Fibroblast of skin of back (primary cell): ENCODE data around the gene TMEM138.

Source experiments
- DNase-seq: peaks from one replicate; pipeline ENCODE4 v3.0.0-alpha.2; 2013

The TMEM138 gene

DNA sequence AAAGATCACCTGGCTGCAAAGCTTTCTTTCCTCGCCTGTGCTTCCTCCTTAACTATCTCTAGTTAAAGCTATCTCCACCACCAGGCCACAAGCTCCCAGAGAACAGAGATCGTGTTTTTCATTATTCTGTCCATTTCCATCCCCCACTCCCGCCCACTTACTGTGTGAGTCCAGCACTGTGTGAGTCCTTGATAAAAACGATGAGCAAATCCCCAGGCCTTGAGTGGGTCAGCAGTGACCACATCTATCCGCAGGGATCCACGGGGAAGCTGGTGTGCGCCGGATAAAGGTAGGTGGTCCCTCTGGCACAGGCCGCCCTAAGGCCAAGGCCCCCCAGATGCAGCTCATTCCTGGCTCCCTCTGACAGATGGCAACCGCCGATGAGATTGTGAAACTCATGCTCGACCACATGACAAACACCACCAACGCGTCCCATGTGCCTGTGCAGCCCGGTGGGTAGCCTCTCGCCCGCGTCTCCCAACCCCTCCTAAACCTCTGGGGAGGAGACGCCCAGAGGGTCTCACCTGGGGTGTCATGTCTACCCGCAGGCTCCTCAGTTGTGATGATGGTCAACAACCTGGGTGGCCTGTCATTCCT is 19.9 kb upstream of the TMEM138 start:
- no peak for DNase-seq

DNA sequence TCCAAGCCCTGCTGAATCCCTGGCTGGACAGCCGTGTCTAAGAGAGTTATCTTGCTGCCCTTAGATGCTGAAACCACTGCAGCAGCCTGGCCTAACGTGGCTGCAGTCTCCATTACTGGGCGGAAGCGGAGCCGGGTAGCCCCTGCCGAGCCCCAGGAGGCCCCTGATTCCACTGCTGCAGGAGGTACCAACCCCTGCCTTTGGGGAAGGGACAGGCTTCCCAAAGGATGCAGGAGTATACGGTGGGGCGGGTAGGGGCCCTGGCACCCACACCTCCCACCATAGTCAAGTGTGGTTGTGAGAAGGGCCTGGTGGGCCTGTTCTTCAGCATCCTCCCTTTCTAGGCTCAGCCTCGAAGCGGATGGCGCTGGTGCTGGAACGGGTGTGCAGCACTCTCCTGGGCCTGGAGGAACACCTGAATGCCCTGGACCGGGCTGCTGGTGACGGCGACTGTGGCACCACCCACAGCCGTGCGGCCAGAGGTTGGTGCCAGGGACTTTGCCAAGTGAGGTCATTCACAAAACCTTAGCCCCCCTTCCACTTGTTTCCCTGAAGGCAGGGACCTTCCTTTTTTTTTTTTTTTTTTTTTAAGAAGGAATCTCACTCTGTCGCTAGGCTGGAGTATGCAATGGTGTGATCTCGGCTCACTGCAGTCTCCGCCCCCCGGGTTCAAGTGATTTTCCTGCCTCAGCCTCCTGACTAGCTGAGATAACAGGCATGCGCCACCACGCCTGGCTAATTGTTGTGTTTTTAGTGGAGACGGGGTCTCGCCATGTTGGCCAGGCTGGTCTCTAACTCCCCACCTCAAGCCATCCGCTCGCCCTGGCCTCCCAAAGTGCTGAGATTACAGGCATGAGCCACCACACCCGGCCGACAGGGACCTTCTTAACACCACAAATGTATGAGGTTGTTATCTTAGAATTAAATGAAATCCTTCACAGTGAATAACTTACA is 18.1 kb upstream of the TMEM138 start:
- DNase-seq, result no peak

DNA sequence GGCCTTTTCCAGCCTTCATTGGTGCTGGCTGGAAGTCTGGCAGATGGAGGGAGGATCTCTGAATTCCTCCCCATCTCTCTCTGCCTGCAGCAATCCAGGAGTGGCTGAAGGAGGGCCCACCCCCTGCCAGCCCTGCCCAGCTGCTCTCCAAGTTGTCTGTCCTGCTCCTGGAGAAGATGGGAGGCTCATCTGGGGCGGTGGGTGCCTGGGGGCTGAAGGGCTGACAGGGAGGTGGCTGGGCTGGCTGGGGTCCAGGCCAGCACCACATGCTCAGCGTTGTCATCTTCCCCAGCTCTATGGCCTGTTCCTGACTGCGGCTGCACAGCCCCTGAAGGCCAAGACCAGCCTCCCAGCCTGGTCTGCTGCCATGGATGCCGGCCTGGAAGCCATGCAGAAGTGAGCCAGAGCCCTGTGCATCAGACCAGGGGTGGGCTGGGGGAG is 17.0 kb upstream of the TMEM138 start:
- no peak for DNase-seq

DNA sequence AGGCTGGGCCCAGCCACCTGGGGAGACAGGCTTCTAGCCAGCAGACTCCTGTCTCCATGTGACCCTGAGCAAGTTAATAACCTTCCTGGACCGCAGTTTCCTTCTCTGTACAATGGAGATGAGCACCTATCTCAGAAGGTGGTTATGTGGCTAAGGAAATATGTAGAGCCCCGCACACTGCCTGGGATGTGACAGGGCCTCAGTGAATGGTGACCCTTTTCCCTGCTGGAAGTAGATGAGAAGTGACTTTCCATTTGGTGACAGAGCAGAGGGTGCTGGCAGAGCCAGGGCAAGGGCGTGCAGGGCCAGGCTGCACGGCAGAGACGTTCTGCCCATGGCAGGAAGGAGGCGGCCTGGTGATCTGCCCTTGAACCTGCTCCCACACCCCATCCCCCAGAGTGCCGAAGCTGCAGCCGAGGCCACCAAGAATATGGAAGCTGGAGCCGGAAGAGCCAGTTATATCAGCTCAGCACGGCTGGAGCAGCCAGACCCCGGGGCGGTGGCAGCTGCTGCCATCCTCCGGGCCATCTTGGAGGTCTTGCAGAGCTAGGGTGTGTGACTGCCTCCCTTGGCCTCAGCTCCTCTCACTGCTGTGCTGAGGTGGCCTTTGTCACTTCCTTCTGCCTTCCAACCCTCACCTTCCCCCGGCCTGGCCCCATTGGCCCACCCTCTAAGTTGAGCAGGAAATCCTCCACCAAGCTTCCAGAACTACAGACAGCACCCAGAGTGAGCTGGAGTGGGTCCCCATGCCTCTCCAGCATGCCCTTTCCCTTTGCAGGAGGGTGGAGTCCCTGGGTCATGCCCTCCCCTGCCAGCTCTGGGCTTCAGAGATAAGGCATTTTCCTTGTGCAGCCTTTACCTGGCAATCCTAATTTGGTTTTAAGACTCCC is 16.0 kb upstream of the TMEM138 start:
- no peak for DNase-seq

DNA sequence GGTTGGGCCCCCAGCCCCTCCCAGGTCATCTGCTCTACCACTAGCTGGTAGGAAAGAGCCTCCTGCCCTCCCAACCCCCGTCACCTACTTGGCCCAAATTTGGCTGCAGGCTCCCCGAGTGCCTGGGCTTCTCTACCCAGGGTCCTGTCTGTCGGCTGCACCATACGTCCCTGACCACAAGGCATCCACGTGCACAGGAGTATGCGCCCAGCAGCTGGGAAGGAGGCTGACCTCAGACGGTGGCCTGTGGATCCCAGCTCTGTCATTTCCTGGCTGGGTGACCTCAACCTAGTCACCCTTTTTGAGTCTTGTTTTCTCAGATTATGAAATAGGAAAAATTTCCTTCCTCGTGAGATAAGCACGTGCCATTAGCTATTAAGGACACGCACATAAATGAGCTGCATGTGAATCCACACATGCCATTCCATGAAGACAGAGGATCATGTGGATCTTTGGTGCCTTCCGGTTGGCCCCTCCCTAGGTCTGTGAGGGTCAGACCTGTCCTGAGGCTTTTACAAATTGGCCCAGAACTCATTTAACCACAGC is 14.2 kb upstream of the TMEM138 start:
- no peak for DNase-seq

DNA sequence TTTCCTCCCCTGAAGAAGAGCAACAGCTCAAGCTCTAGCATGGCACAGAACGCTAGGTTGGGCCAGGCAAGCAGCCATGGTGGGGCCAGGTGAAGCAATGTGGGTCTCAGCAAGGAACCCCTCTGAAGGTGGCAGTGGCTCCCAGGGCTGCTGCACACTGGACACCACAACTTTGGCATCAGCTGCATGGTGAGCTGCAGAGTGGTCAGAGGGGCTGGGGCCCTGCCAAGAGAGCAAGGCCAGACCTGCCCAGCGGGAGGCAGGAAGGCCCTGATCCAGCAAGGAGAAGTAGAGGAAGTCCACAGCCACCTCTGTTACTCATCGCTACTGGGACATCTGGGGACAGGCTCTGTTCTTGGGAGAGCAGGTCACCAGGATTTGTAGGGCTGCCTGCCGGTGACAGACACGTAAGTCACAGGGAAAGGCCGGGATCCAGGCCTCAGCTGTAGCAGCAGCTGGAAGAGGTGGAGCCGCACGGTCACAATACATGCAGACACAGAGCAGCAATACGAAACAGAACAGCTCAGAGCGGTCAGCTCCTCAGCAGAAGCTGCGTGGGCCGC is 12.9 kb upstream of the TMEM138 start:
- DNase-seq, result no peak

DNA sequence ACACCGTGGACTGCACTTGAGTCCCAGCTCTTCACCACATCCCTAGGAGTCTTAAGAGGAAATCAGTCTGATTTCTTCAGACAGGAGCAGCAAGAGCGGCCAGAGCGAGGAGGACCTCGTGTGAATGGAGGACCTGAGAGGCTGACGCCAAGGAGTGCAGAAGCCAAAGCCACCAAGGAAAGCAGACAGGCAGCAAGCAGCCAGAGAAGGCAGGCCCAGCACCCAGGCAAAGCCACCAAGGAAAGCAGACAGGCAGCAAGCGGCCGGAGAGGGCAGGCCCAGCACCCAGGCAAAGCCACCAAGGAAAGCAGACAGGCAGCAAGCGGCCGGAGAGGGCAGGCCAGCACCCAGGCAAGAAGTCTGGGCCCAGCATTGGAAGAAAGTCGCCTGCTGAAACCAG is 12.3 kb upstream of the TMEM138 start:
- DNase-seq, result no peak

DNA sequence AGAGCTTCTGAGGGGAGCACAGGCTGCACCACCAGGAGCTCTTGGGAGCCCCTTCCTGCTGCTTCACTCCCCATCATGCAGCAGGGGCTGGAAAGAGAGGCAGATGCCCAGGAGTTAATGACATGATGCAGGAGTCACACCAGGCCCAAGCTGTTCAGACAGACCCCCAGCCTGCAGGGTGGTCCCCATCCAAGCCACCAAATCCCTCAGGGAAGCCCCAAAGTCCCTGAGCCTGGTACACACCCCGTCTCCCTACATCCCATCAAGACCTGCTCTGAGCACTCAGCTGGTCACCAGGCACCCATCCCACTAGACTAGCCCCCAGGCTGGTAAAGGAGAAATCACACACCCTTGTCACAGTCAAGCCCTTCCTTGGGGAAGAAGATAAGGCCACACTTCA is 11.8 kb upstream of the TMEM138 start:
- no peak for DNase-seq

DNA sequence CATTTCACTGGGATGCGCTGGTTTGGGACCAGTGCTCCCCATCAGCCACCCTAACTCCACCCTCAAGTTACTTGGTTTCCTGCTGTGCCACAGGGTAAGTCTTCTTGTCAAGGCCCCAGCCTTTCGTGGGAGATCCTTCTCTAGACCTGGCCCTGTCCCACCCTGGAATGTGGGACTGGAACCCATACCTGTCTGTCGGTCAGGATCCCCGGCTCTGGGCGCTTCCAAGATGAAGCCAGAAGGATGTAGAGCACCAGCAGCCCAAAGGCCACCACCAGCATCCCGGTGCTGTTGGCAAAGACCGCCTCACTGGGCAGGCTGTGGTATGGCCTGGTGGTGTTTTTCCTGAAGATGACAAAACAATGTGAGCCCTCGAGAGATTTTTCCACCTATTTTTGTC is 11.4 kb upstream of the TMEM138 start:
- no peak for DNase-seq

DNA sequence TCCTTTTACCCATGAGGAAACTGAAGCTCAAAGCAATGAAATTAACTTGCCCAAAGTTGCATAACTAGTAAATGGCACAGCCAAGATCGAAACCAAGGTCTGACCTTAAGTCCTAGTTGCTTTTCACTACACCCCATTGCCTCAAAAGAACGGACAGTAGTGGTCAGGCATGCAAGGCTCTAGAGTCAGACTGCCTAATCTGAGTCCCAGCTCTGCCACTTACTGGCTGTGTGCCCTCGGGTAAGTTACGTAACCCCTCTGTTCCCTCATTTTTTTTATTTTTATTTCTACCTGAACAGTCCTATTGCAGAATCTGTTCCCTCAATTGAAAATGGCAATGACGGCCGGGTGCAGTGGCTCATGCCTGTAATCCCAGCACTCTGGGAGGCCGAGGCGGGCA is 10.1 kb upstream of the TMEM138 start:
- DNase-seq, result no peak

DNA sequence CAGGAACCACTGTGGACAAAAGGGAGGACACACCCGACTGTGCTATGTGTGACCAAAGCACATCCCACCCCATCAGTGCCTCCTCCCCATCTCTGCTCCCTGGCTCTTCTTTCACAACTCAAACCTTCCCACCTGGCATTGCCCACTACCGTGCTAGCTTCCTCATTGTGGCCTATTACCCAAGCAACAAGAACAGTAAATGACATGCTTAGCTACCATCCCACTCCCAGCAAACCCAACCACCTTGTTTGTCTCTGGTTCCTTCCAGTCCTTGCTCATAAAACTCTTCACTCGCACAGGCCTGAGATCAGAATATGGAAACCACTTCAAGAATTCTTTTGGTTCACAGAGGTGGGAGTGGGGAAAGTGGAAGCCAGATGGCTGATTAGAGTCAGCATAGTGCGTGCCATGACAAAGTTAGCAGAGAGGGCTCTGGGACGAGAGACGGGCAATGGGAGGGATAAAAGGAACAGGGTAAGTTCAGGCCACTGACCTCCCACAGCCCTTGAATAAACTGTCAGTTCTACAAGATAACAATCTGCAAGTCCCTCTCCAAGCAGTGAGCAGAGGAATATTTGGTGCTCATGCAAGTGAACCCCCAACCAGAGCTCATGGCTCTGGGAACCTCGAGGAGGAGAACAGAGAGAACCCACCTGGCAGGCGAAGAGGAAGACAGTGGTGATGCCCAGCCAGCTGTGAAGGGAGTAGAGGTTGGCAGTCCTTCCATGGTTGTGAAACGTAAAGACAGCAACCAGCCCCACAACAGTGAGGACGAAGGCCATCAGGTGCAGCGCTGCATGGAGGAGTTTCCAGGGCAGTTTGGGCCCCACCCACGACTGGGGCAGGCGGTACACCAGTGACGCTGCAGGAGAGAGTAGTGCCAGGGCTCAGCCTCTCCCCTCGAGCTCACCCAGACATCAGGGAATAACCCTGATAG is 8.8 kb upstream of the TMEM138 start:
- DNase-seq, result no peak

DNA sequence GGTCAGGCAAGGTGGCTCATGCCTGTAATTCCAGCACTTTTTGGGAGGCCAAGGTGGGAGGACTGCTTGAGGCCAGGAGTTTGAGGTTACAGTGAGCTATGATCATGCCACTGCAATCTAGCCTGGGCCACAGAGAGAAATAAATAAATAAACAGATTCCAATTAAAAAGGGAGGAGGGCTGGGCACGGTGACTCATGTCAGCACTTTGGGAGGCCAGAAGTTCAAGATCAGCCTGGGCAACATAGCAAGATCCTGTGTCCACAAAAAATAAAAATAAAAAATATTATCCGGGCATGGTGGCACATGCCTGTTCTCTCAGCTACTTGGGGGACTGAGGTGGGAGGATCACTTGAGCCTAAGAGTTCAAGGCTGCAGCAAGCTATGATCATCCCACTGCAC is 8.0 kb upstream of the TMEM138 start:
- DNase-seq, result no peak

DNA sequence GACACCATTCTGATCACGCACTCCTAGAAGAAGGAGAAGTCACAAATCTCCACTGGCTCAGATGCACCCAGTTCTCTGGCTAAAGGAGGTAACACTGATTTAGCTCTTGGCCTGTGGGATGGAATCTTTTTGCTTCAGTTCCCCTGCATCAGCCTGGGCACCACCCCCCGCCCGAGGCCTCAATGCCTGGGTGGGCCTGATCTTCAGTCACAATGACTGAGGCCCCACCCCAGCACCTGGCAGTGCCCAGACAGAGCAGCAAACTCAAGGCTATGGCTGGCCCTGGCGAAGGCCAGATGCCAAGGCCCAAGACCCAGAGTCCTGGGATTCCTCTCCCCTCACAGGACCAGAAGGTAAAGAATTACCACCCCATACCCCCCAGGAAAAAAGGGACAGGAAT is 5.5 kb upstream of the TMEM138 start:
- no peak for DNase-seq

DNA sequence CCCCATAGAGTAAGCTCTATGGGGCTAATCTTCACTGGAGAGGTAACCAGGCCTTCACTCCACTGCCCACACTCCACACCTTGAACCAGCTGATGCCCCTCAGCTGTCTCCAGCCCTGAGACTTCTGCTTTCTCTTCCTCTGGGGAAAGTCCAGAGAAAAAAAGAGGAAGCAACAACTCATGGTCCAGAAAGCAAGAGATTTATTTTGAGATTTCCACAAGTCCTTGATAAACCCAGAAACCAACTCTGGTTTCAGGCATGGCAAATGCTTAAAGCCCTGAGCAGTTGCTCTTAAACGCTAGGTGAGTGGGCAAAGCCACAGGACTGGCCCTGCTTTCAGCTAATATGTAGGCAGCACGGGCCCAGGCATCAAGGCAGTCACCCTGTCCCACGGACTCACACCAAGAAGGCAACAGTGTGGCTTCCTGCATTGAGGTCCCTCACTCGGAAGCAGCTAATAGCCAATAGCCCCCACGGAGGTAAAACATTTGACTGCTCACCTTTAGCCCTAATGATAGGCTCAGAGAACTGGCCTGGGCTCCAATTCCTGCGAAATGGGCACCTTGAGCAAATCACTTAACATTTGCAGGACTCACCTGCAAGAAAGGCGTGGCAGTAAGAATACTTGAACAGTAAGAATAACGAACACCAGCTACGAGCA is 4.8 kb upstream of the TMEM138 start:
- no peak for DNase-seq

DNA sequence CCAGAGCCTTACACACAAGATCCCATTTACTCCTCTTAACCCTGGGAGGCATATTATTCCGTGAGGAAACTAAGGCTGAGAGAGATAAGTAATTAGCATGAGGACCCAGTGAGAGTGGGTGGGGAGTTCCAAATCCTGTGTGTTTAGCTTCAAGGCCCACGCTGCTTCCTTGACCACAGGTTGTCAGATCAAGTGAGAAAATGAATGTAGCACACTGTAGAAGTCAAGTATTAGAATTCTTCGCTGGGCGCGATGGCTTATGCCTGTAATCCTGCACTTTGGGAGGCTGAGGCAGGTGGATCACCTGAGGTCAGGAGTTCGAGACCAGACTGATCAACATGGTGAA is 4.3 kb upstream of the TMEM138 start:
- no peak for DNase-seq

DNA sequence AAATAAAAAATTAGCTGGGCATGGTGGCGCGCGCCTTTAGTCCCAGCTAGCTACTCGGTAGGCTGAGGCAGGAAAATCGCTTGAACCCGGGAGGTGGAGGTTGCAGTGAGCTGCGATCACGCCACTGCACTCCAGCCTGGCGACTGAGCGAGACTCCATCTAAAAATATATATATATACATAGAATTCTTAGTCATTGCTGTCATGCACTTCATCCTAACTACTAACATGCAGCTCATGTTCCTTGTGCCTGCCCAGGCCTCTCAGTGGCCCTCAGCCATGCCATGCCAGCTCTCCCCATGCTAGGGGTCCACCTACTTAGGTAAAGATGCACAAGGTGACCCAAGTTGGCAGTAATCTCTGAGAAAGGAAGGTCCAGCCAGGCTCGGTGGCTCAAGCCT is 3.6 kb upstream of the TMEM138 start:
- DNase-seq, result no peak

DNA sequence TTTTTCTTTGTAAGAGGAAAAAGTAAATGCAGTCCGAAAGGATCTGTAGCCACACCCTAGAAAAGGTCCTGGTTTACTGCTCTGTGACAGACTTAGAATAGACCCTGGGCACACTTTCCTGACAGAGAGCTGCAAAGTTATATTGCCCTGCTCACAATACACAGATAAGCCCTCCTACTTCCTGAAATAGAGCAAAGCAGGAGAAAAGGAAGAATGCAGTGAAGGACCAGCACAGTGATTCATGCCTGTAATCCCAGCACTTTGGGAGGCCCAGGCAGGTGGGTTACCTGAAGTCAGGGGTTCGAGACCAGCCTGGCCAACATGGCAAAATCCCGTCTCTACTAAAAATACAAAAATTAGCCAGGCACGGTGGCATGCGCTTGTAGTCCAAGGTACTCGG is 2.7 kb upstream of the TMEM138 start:
- no peak for DNase-seq

DNA sequence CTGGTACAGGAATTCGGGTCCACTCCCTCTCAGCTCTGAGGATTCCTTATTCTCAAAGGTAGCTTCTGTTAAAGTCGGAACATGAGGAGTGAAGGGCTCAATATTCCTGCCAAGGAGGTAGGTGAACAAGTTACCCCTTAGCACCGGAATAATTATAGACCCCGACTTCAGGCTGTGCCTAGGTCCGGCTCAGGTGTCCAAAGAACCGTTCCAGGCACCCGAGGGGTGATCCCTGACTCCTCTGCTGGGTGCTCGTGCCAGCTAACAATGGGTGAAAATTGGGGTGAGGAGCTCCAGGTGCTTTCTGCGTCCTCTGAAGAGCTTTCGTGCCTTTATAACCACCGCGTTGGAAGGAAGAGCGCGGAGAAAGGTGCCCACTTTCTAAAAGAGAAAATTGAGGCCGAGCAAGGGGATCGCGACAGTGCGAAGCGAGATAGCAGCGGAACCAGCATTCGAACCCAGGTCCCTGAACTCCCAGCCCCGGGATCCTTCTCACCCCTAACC is 885 bp upstream of the TMEM138 start:
- DNase-seq, result no peak

DNA sequence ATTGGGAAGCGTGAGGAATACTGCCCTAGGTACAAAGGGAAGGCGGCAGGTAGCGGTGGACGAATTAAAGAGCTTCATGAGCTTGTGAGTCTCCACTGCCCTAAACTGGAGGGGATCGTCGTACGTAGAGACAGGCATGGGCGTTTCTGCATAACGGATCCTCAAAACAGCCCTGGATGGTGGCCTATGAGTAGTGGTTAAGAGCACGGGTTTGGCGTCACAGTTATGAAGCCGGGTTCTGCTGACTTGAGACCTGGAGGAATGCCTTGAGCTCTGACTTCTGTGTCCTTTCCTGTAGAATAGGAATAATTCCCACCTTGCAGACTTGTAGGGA is 335 bp downstream of the TMEM138 start:
- peak; percentile 47 for DNase-seq

DNA sequence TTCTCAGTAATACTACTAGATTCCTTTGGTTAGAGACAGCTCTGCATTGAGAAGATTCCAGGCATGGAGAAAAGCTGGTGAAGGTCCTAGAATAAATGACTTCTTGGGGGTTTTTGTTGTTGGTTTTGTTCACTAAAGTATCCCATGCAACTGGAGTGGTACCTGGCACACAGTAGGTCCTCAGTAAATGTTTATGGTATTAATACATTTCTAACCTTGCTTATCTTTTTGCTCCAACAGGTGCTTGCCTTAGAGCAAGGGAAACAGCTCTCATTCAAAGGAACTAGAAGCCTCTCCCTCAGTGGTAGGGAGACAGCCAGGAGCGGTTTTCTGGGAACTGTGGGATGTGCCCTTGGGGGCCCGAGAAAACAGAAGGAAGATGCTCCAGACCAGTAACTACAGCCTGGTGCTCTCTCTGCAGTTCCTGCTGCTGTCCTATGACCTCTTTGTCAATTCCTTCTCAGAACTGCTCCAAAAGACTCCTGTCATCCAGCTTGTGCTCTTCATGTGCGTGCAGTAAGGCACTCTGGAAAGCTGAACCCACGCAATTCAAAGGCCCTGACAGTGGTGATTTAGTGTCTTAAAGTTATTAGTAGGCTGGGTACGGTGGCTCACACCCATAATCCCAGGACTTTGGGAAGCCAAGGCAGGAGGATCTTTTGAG is 2.0 kb downstream of the TMEM138 start:
- no peak for DNase-seq
